Upper lobe of left lung (tissue), 4 donors: Measurements from ENCODE around the gene NOTCH1.

Experiments used
- CTCF ChIP-seq, 6 experiments: fragments of 450-650 bp in 4 of 6; fragments of 200-600 bp in 2 of 6; sonication (generic) in 2 of 6; IDR thresholded peaks; one replicate each; pipeline ENCODE4 v1.5.1; 2016 to 2019; ENCODE audit warnings: antibody characterized with exemption in 6 of 6
- EP300 ChIP-seq, 4 donors: sonication (generic); formaldehyde crosslinking; IDR thresholded peaks; one replicate each; pipeline ENCODE4 v1.5.1; 2017; ENCODE audit warnings: antibody characterized with exemption in 4 of 4, control low read depth in 2 of 4

GRCh38 chr9:136531904-136532798, 13.7 kb downstream of the NOTCH1 start:
- TF ChIP-seq CTCF (IDR thresholded peaks at IDR 0.05) (no peak), EP300 (IDR thresholded peaks at IDR 0.05) (no peak)
